ENCODE data around the gene LRBA.

DNA sequence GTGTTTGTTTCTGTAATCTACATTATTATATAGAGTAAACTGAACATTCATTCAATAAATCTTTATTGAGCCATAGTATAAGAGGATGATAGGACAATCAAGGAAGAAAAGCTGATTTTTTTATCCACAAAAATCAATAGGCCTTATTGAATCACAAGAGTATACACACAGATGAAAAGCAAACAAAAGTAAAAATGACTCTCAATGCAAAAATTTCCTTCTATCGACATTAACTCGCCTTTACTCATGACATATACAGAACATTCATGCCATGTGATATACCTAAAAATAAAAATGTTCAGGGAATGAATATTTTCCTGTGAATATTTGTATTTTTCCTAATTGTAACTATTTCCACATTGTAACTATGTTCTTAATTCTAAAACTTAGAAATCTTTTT, 161.2 kb downstream of the LRBA start:
- TF ChIP-seq, protein P1, sequence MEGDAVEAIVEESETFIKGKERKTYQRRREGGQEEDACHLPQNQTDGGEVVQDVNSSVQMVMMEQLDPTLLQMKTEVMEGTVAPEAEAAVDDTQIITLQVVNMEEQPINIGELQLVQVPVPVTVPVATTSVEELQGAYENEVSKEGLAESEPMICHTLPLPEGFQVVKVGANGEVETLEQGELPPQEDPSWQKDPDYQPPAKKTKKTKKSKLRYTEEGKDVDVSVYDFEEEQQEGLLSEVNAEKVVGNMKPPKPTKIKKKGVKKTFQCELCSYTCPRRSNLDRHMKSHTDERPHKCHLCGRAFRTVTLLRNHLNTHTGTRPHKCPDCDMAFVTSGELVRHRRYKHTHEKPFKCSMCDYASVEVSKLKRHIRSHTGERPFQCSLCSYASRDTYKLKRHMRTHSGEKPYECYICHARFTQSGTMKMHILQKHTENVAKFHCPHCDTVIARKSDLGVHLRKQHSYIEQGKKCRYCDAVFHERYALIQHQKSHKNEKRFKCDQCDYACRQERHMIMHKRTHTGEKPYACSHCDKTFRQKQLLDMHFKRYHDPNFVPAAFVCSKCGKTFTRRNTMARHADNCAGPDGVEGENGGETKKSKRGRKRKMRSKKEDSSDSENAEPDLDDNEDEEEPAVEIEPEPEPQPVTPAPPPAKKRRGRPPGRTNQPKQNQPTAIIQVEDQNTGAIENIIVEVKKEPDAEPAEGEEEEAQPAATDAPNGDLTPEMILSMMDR (IDR thresholded peaks at IDR 0.05 in 2 of 3, conservative IDR thresholded peaks at IDR 0.05 in 1 of 3; ENCODE audit: insufficient read depth in 2 of 3, low read depth in 1 of 3, low read length in 3 of 3): no peak
- TF ChIP-seq MTA3 (IDR thresholded peaks at IDR 0.05; ENCODE audit: borderline replicate concordance): no peak
- TF ChIP-seq GATA2 (CRISPR knock-in tag; IDR thresholded peaks at IDR 0.05): no peak
- no peak for TF ChIP-seq ZNF23 (CRISPR knock-in tag; IDR thresholded peaks at IDR 0.05)
- TF ChIP-seq POLR2A (conservative IDR thresholded peaks at IDR 0.05): no peak
- TF ChIP-seq, protein P2, sequence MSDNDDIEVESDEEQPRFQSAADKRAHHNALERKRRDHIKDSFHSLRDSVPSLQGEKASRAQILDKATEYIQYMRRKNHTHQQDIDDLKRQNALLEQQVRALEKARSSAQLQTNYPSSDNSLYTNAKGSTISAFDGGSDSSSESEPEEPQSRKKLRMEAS (CRISPR knock-in tag; IDR thresholded peaks at IDR 0.05): no peak
- no peak for TF ChIP-seq ZNF551 (CRISPR knock-in tag; IDR thresholded peaks at IDR 0.05)
- no peak for TF ChIP-seq NFIC (IDR thresholded peaks at IDR 0.05)
- TF ChIP-seq KAT7 (CRISPR knock-in tag; IDR thresholded peaks at IDR 0.05; ENCODE audit: borderline replicate concordance): no peak
- TF ChIP-seq EZH2 (IDR thresholded peaks at IDR 0.05; ENCODE audit: borderline replicate concordance, low read depth, low read length): no peak
- TF ChIP-seq, protein P3, sequence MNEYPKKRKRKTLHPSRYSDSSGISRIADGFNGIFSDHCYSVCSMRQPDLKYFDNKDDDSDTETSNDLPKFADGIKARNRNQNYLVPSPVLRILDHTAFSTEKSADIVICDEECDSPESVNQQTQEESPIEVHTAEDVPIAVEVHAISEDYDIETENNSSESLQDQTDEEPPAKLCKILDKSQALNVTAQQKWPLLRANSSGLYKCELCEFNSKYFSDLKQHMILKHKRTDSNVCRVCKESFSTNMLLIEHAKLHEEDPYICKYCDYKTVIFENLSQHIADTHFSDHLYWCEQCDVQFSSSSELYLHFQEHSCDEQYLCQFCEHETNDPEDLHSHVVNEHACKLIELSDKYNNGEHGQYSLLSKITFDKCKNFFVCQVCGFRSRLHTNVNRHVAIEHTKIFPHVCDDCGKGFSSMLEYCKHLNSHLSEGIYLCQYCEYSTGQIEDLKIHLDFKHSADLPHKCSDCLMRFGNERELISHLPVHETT (CRISPR knock-in tag; conservative IDR thresholded peaks at IDR 0.05 in 1 of 2, IDR thresholded peaks at IDR 0.05 in 1 of 2): no peak
- no peak for TF ChIP-seq ZNF217 (CRISPR knock-in tag; IDR thresholded peaks at IDR 0.05)

Data from K562 (cell line).